ENCODE measurements around the gene USP40. TPM values are rescaled to one million over a fixed set of nuclear protein-coding genes. Genes with fewer than 3 reads are reported as not detected.

USP40 gene
- total RNA-seq, 4 donors from 2014 or later: 30.7 to 113 (median 41.3) TPM

- TF ChIP-seq EP300 (IDR thresholded peaks at IDR 0.05; ENCODE audit: low read depth): no peak
- TF ChIP-seq POLR2AphosphoS5 (IDR thresholded peaks at IDR 0.05): no peak
- TF ChIP-seq POLR2A (IDR thresholded peaks at IDR 0.05): no peak
- TF ChIP-seq CTCF (IDR thresholded peaks at IDR 0.05): no peak
- intact Hi-C loops (cut with DNase I; ENCODE audit: low total_unique reads): no loop called here
- H3K4me3 ChIP-seq: no peak overlapping the region
- no peaks in the 10 kb centered on the region for H3K36me3 ChIP-seq
- H3K9me3 ChIP-seq: no peaks in the 10 kb centered on the region
- no peaks in the 10 kb centered on the region for H3K27me3 ChIP-seq
- in situ Hi-C loops (cut with MboI; ENCODE audit: low pct_ligation_motif_present in 1 of 4, low pct_unique_long_range_greater_than_20kb in 1 of 4, low sequenced_read_pairs in 3 of 4): no loop called here
- DNase-seq: no peak
- no peak overlapping the region for H3K27ac ChIP-seq
- H3K4me1 ChIP-seq: no peaks in the 10 kb centered on the region
- 91 to 92% methylated on average over 2 to 3 of the region's 3 CpGs for WGBS, 2 donors (ENCODE audit: low coverage in 1 of 2)
Observed at GRCh38 chr2:233604826-233605225, 38.2 kb upstream of the USP40 start.

- WGBS, 2 donors (ENCODE audit: low coverage in 1 of 2): 89 to 93% methylated on average over 3 to 4 of the region's 4 CpGs
- TF ChIP-seq POLR2A (IDR thresholded peaks at IDR 0.05) (no peak), POLR2AphosphoS5 (IDR thresholded peaks at IDR 0.05) (no peak), CTCF (IDR thresholded peaks at IDR 0.05) (no peak), EP300 (IDR thresholded peaks at IDR 0.05; ENCODE audit: low read depth) (no peak)
- H3K4me1 ChIP-seq: peaks cover 0 to 1% (median 0%) of the 10 kb centered on the region in 4 donors
- in situ Hi-C loops (cut with MboI; ENCODE audit: low pct_ligation_motif_present in 1 of 4, low pct_unique_long_range_greater_than_20kb in 1 of 4, low sequenced_read_pairs in 3 of 4) (no loop called here), intact Hi-C loops (cut with DNase I; ENCODE audit: low total_unique reads) (no loop called here)
- no peaks in the 10 kb centered on the region for H3K9me3 ChIP-seq
- no peak overlapping the region for H3K4me3 ChIP-seq
- H3K27ac ChIP-seq: no peak overlapping the region
- DNase-seq: no peak
- no peaks in the 10 kb centered on the region for H3K27me3 ChIP-seq
- H3K36me3 ChIP-seq: no peaks in the 10 kb centered on the region
Observed at GRCh38 chr2:233603520-233603919, 36.9 kb upstream of the USP40 start.

- DNase-seq: no peak
- no peak overlapping the region for H3K27ac ChIP-seq
- H3K4me3 ChIP-seq: no peak overlapping the region
- no peaks in the 10 kb centered on the region for H3K27me3 ChIP-seq
- intact Hi-C loops (cut with DNase I; ENCODE audit: low total_unique reads): no loop called here
- TF ChIP-seq POLR2A (IDR thresholded peaks at IDR 0.05) (no peak), CTCF (IDR thresholded peaks at IDR 0.05) (no peak), EP300 (IDR thresholded peaks at IDR 0.05; ENCODE audit: low read depth) (no peak), POLR2AphosphoS5 (IDR thresholded peaks at IDR 0.05) (no peak)
- peaks cover 0 to 11% (median 0%) of the 10 kb centered on the region in 4 donors for H3K4me1 ChIP-seq
- 86 to 100% methylated on average over 1 of the region's 1 CpG for WGBS, 2 donors (ENCODE audit: low coverage in 1 of 2)
- no peaks in the 10 kb centered on the region for H3K9me3 ChIP-seq
- no peaks in the 10 kb centered on the region for H3K36me3 ChIP-seq
- in situ Hi-C loops (cut with MboI; ENCODE audit: low pct_ligation_motif_present in 1 of 4, low pct_unique_long_range_greater_than_20kb in 1 of 4, low sequenced_read_pairs in 3 of 4): no loop called here
Observed at GRCh38 chr2:233602076-233602475, 35.5 kb upstream of the USP40 start.

GRCh38 chr2:233600386-233600785, 33.8 kb upstream of the USP40 start:
- no peak overlapping the region for H3K4me3 ChIP-seq
- H3K27me3 ChIP-seq: no peaks in the 10 kb centered on the region
- H3K36me3 ChIP-seq: no peaks in the 10 kb centered on the region
- H3K9me3 ChIP-seq: no peaks in the 10 kb centered on the region
- WGBS, 2 donors (ENCODE audit: low coverage in 1 of 2): 72% methylated on average over 2 of the region's 2 CpGs; no CpG with 5 or more reads in 1 of the 2 donors
- in situ Hi-C loops (cut with MboI; ENCODE audit: low pct_ligation_motif_present in 1 of 4, low pct_unique_long_range_greater_than_20kb in 1 of 4, low sequenced_read_pairs in 3 of 4) (no loop called here), intact Hi-C loops (cut with DNase I; ENCODE audit: low total_unique reads) (no loop called here)
- DNase-seq: no peak
- no peak for TF ChIP-seq CTCF (IDR thresholded peaks at IDR 0.05)
- no peak for TF ChIP-seq EP300 (IDR thresholded peaks at IDR 0.05; ENCODE audit: low read depth)
- TF ChIP-seq POLR2A (IDR thresholded peaks at IDR 0.05): no peak
- TF ChIP-seq POLR2AphosphoS5 (IDR thresholded peaks at IDR 0.05): no peak
- H3K4me1 ChIP-seq: peaks cover 0 to 11% (median 0%) of the 10 kb centered on the region in 4 donors
- no peak overlapping the region for H3K27ac ChIP-seq
